ENCODE measurements around the gene CRYBB1.

CRYBB1 gene

GRCh38 chr22:26581633-26582168, 36.1 kb downstream of the CRYBB1 start:
- Histone ChIP-seq H3K79me1 (replicated peaks; ENCODE audit: low read length, poor library complexity, severe bottlenecking) (peaks cover 34% of the 10 kb centered on the region), H2AFZ (ENCODE audit: low read depth, low read length) (no peak overlapping the region), H3K9me3 (ENCODE audit: control insufficient read depth, low read length) (no peaks in the 10 kb centered on the region), H4K8ac (ENCODE audit: low read length) (no peak overlapping the region), H3K36me3 (ENCODE audit: control insufficient read depth in 1 of 2, insufficient read depth in 2 of 2, low read depth in 1 of 2, low read length in 2 of 2) (peaks cover 5 to 12% of the 10 kb centered on the region in 2 experiments), H3K18ac (ENCODE audit: low read depth in 1 of 2, low read length in 2 of 2) (no peak overlapping the region), H3K4ac (ENCODE audit: low read depth in 1 of 2, low read length in 2 of 2) (no peak overlapping the region), H2BK12ac (ENCODE audit: low read length in 2 of 2) (no peak overlapping the region), H3K14ac (ENCODE audit: low read length in 2 of 2) (no peak overlapping the region), H3K23ac (ENCODE audit: low read length in 2 of 2) (no peak overlapping the region), H3K27me3 (ENCODE audit: control insufficient read depth in 1 of 2, insufficient read depth in 1 of 2, low read length in 2 of 2) (no peaks in the 10 kb centered on the region), H3K27ac (ENCODE audit: low read length, poor library complexity, severe bottlenecking) (no peak overlapping the region), H3K4me2 (ENCODE audit: low read length, poor library complexity, severe bottlenecking) (no peak overlapping the region), H2BK5ac (ENCODE audit: low read depth, low read length, poor library complexity, severe bottlenecking) (no peak overlapping the region), H2BK120ac (ENCODE audit: low read depth, low read length) (no peak overlapping the region), H3K9ac (ENCODE audit: low read length) (no peak overlapping the region), H2AK5ac (ENCODE audit: low read length, severe bottlenecking) (no peak overlapping the region), H3K4me1 (ENCODE audit: control insufficient read depth, insufficient read depth, low read depth, low read length) (peaks cover 8% of the 10 kb centered on the region), H2BK15ac (ENCODE audit: low read depth, poor library complexity, severe bottlenecking) (no peak overlapping the region), H4K91ac (ENCODE audit: low read length) (no peak overlapping the region), H3K4me3 (ENCODE audit: insufficient read depth in 1 of 2, low read depth in 1 of 2, low read length in 2 of 2) (no peak overlapping the region)
- no peak for DNase-seq
- over 99% methylated on average over 7 of the region's 8 CpGs for WGBS

GRCh38 chr22:26581026-26581425, 36.8 kb downstream of the CRYBB1 start:
- WGBS = 76% methylated on average over 1 of the region's 1 CpG
- Histone ChIP-seq H3K9ac (ENCODE audit: low read length) (no peak overlapping the region), H2AK5ac (ENCODE audit: low read length, severe bottlenecking) (no peak overlapping the region), H2BK15ac (ENCODE audit: low read depth, poor library complexity, severe bottlenecking) (no peak overlapping the region), H3K9me3 (ENCODE audit: control insufficient read depth, low read length) (no peaks in the 10 kb centered on the region), H2BK12ac (ENCODE audit: low read length in 2 of 2) (no peak overlapping the region), H3K4ac (ENCODE audit: low read depth in 1 of 2, low read length in 2 of 2) (no peak overlapping the region), H3K18ac (ENCODE audit: low read depth in 1 of 2, low read length in 2 of 2) (no peak overlapping the region), H3K36me3 (ENCODE audit: control insufficient read depth in 1 of 2, insufficient read depth in 2 of 2, low read depth in 1 of 2, low read length in 2 of 2) (peaks cover 5 to 12% of the 10 kb centered on the region in 2 experiments), H3K27ac (ENCODE audit: low read length, poor library complexity, severe bottlenecking) (no peak overlapping the region), H3K27me3 (ENCODE audit: control insufficient read depth in 1 of 2, insufficient read depth in 1 of 2, low read length in 2 of 2) (no peaks in the 10 kb centered on the region), H4K91ac (ENCODE audit: low read length) (no peak overlapping the region), H3K14ac (ENCODE audit: low read length in 2 of 2) (no peak overlapping the region), H4K8ac (ENCODE audit: low read length) (no peak overlapping the region), H3K79me1 (replicated peaks; ENCODE audit: low read length, poor library complexity, severe bottlenecking) (peaks cover 36% of the 10 kb centered on the region), H3K23ac (ENCODE audit: low read length in 2 of 2) (no peak overlapping the region), H2BK5ac (ENCODE audit: low read depth, low read length, poor library complexity, severe bottlenecking) (no peak overlapping the region), H2BK120ac (ENCODE audit: low read depth, low read length) (no peak overlapping the region), H3K4me1 (ENCODE audit: control insufficient read depth, insufficient read depth, low read depth, low read length) (peaks cover 8% of the 10 kb centered on the region), H2AFZ (ENCODE audit: low read depth, low read length) (no peak overlapping the region), H3K4me3 (ENCODE audit: insufficient read depth in 1 of 2, low read depth in 1 of 2, low read length in 2 of 2) (no peak overlapping the region), H3K4me2 (ENCODE audit: low read length, poor library complexity, severe bottlenecking) (no peak overlapping the region)
- DNase-seq = no peak

GRCh38 chr22:26580240-26580962, 37.4 kb downstream of the CRYBB1 start:
- H3K4me2 ChIP-seq (ENCODE audit: low read length, poor library complexity, severe bottlenecking) = no peak overlapping the region
- no peak overlapping the region for H4K91ac ChIP-seq (ENCODE audit: low read length)
- H3K9ac ChIP-seq (ENCODE audit: low read length) = no peak overlapping the region
- peaks cover 5 to 12% of the 10 kb centered on the region in 2 experiments for H3K36me3 ChIP-seq (ENCODE audit: control insufficient read depth in 1 of 2, insufficient read depth in 2 of 2, low read depth in 1 of 2, low read length in 2 of 2)
- no peaks in the 10 kb centered on the region for H3K27me3 ChIP-seq (ENCODE audit: control insufficient read depth in 1 of 2, insufficient read depth in 1 of 2, low read length in 2 of 2)
- H2AK5ac ChIP-seq (ENCODE audit: low read length, severe bottlenecking) = no peak overlapping the region
- WGBS = 74% methylated on average over 12 of the region's 13 CpGs
- no peak overlapping the region for H3K14ac ChIP-seq (ENCODE audit: low read length in 2 of 2)
- H3K27ac ChIP-seq (ENCODE audit: low read length, poor library complexity, severe bottlenecking) = no peak overlapping the region
- peaks cover 36% of the 10 kb centered on the region for H3K79me1 ChIP-seq (replicated peaks; ENCODE audit: low read length, poor library complexity, severe bottlenecking)
- H2BK120ac ChIP-seq (ENCODE audit: low read depth, low read length) = no peak overlapping the region
- no peaks in the 10 kb centered on the region for H3K9me3 ChIP-seq (ENCODE audit: control insufficient read depth, low read length)
- DNase-seq = no peak
- H2BK15ac ChIP-seq (ENCODE audit: low read depth, poor library complexity, severe bottlenecking) = no peak overlapping the region
- no peak overlapping the region for H3K18ac ChIP-seq (ENCODE audit: low read depth in 1 of 2, low read length in 2 of 2)
- no peak overlapping the region for H3K23ac ChIP-seq (ENCODE audit: low read length in 2 of 2)
- no peak overlapping the region for H2AFZ ChIP-seq (ENCODE audit: low read depth, low read length)
- H2BK12ac ChIP-seq (ENCODE audit: low read length in 2 of 2) = no peak overlapping the region
- H3K4me1 ChIP-seq (ENCODE audit: control insufficient read depth, insufficient read depth, low read depth, low read length) = peaks cover 6% of the 10 kb centered on the region
- H3K4me3 ChIP-seq (ENCODE audit: insufficient read depth in 1 of 2, low read depth in 1 of 2, low read length in 2 of 2) = no peak overlapping the region
- no peak overlapping the region for H4K8ac ChIP-seq (ENCODE audit: low read length)
- no peak overlapping the region for H2BK5ac ChIP-seq (ENCODE audit: low read depth, low read length, poor library complexity, severe bottlenecking)
- no peak overlapping the region for H3K4ac ChIP-seq (ENCODE audit: low read depth in 1 of 2, low read length in 2 of 2)

- H3K4me3 ChIP-seq (ENCODE audit: insufficient read depth in 1 of 2, low read depth in 1 of 2, low read length in 2 of 2) = no peak overlapping the region
- H3K9me3 ChIP-seq (ENCODE audit: control insufficient read depth, low read length) = no peaks in the 10 kb centered on the region
- DNase-seq = no peak
- no peak overlapping the region for H3K4ac ChIP-seq (ENCODE audit: low read depth in 1 of 2, low read length in 2 of 2)
- 71% methylated on average over 7 of the region's 10 CpGs for WGBS
- H3K18ac ChIP-seq (ENCODE audit: low read depth in 1 of 2, low read length in 2 of 2) = no peak overlapping the region
- no peak overlapping the region for H4K91ac ChIP-seq (ENCODE audit: low read length)
- H2AK5ac ChIP-seq (ENCODE audit: low read length, severe bottlenecking) = no peak overlapping the region
- H3K14ac ChIP-seq (ENCODE audit: low read length in 2 of 2) = no peak overlapping the region
- no peaks in the 10 kb centered on the region for H3K27me3 ChIP-seq (ENCODE audit: control insufficient read depth in 1 of 2, insufficient read depth in 1 of 2, low read length in 2 of 2)
- H4K8ac ChIP-seq (ENCODE audit: low read length) = no peak overlapping the region
- no peak overlapping the region for H2AFZ ChIP-seq (ENCODE audit: low read depth, low read length)
- H2BK12ac ChIP-seq (ENCODE audit: low read length in 2 of 2) = no peak overlapping the region
- no peak overlapping the region for H2BK5ac ChIP-seq (ENCODE audit: low read depth, low read length, poor library complexity, severe bottlenecking)
- H2BK120ac ChIP-seq (ENCODE audit: low read depth, low read length) = no peak overlapping the region
- H3K23ac ChIP-seq (ENCODE audit: low read length in 2 of 2) = no peak overlapping the region
- H3K36me3 ChIP-seq (ENCODE audit: control insufficient read depth in 1 of 2, insufficient read depth in 2 of 2, low read depth in 1 of 2, low read length in 2 of 2) = peaks cover 5 to 12% of the 10 kb centered on the region in 2 experiments
- H2BK15ac ChIP-seq (ENCODE audit: low read depth, poor library complexity, severe bottlenecking) = no peak overlapping the region
- H3K27ac ChIP-seq (ENCODE audit: low read length, poor library complexity, severe bottlenecking) = no peak overlapping the region
- peaks cover 2% of the 10 kb centered on the region for H3K4me1 ChIP-seq (ENCODE audit: control insufficient read depth, insufficient read depth, low read depth, low read length)
- H3K4me2 ChIP-seq (ENCODE audit: low read length, poor library complexity, severe bottlenecking) = no peak overlapping the region
- peaks cover 43% of the 10 kb centered on the region for H3K79me1 ChIP-seq (replicated peaks; ENCODE audit: low read length, poor library complexity, severe bottlenecking)
- no peak overlapping the region for H3K9ac ChIP-seq (ENCODE audit: low read length)
Observed at GRCh38 chr22:26579331-26579886, 38.4 kb downstream of the CRYBB1 start.

All from mesenchymal stem cell (in vitro differentiated cells and primary cell).